Brain microvascular endothelial cell (primary cell): ENCODE data around the gene RASAL2.

ENCODE experiments used
- DNase-seq: peaks from one replicate; pipeline ENCODE4 v3.0.0-alpha.2; 2020
- H3K27ac ChIP-seq: fragments of 250-450 bp; sonication (Bioruptor Pico); 2 replicates; pipeline ENCODE4 v1.5.1; 2020; ENCODE audit warnings: mild to moderate bottlenecking, moderate library complexity
- H3K27me3 ChIP-seq: fragments of 250-450 bp; sonication (Bioruptor Pico); replicated peaks from 2 replicates; pipeline ENCODE4 v1.5.1; 2020; ENCODE audit warnings: mild to moderate bottlenecking
- H3K36me3 ChIP-seq: fragments of 250-450 bp; sonication (Bioruptor Pico); replicated peaks from 2 replicates; pipeline ENCODE4 v1.5.1; 2020; ENCODE audit warnings: mild to moderate bottlenecking
- H3K4me3 ChIP-seq: 2 replicates; pipeline ENCODE4 v1.5.1; 2011; ENCODE audit warnings: low read depth, mild to moderate bottlenecking, control low read depth, low read length, moderate library complexity
- CTCF ChIP-seq: IDR thresholded peaks from 2 replicates; pipeline ENCODE4 v1.5.1; 2011; ENCODE audit warnings: low read depth, mild to moderate bottlenecking, moderate library complexity, low read length, control low read depth, inconsistent platforms; ENCODE audit errors: missing control alignments
- in situ Hi-C: cut with HindIII; loops from 2 replicates; pipeline ENCODE4 v1.10.0; 2017; ENCODE audit warnings: low sequenced_read_pairs, low pct_ligation_motif_present

Gene RASAL2

DNA sequence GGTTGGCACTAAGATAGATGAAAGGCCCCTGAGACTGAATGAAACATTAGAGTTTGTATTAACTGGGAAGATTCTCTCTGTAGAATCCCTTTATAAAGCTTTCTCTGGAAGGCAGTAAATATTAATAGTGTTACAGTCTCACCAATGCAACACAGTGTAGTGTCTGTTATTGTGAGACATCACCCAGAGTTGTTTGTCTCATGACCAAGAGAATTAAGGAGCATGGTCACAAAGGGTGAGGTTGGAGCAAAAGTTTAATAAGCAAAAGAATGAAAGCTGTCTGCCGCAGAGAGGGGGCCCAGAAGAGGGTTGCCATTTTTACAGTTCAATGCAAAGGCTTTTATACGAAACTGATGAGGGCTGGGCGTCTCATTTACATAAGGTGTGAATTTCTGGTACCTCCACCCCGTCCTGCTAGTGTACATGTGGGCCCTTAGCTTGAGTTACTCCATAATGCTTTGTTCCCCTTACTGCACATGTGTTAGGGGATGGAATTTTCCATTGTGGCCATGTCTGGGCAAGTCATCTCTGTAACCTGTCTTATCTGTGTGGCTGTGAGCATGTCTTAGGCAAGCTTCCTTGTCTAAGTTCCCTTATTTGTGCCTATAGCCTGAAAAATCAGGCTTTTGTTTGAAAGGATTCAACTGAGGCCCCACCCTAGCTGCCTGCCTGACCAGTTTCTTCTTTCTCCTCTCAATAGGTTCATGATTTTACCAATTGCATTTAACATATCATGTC lies 184.1 kb downstream of the RASAL2 start:
- no peak for TF ChIP-seq CTCF
- no peak overlapping the region for H3K4me3 ChIP-seq
- no peaks in the 10 kb centered on the region for H3K27me3 ChIP-seq
- no peak for DNase-seq
- H3K36me3 ChIP-seq, result no peaks in the 10 kb centered on the region
- in situ Hi-C loops, result no loop called here
- no peak overlapping the region for H3K27ac ChIP-seq

DNA sequence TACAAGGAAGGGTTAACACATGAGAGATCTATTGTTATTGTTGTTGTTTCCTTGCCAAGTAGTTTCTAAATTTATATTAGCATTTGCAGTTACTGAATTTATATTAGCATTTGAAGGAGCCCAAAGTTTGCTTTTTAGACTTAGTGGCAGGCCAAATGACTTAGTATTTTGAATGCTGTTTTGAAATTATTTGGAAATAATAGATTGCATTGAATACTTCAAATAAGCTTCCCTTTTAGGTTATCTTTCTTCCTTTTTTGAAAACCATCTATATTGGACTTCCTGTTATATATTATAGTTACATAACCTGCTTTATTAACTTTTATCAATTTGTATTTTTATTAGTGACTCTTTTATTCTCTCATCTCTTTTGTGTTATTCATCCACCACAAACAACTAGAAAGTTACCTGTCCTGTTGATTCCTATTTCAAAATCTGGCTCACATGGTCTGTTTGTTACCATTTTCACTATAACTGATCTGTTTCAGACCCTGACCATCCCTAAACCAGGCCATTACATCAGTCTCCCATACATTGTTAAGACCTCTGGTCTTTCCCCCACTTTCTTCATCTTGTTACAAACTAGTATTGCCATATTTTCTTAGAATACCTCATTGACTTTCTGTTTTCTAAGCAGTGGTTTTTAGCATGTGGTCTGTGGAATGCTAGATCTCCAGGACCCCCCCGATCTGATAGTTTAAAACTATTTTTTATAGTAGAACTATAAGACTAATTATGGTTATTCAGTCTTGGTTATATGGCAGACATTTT lies 185.2 kb downstream of the RASAL2 start:
- no peak overlapping the region for H3K27ac ChIP-seq
- DNase-seq, result no peak
- H3K36me3 ChIP-seq, result no peaks in the 10 kb centered on the region
- no peak overlapping the region for H3K4me3 ChIP-seq
- no peak for TF ChIP-seq CTCF
- in situ Hi-C loops, result no loop called here
- H3K27me3 ChIP-seq, result no peaks in the 10 kb centered on the region

- peaks cover 2% of the 10 kb centered on the region for H3K36me3 ChIP-seq
- no peak overlapping the region for H3K4me3 ChIP-seq
- TF ChIP-seq CTCF, result peak; percentile 43
- H3K27ac ChIP-seq, result peak overlapping the region; percentile 60
- DNase-seq, result no peak
- in situ Hi-C loops, result no loop called here
- H3K27me3 ChIP-seq, result no peaks in the 10 kb centered on the region
These were observed 189.1 kb downstream of the RASAL2 start for GRCh38 chr1:178282949-178283367.

- no peak overlapping the region for H3K4me3 ChIP-seq
- peak; percentile 53 for DNase-seq
- peaks cover 2% of the 10 kb centered on the region for H3K36me3 ChIP-seq
- H3K27ac ChIP-seq, result peak overlapping the region; percentile 60
- in situ Hi-C loops, result no loop called here
- TF ChIP-seq CTCF, result no peak
- no peaks in the 10 kb centered on the region for H3K27me3 ChIP-seq
These were observed 189.5 kb downstream of the RASAL2 start for GRCh38 chr1:178283409-178283808.

- no peaks in the 10 kb centered on the region for H3K27me3 ChIP-seq
- in situ Hi-C loops, result no loop called here
- TF ChIP-seq CTCF, result no peak
- H3K4me3 ChIP-seq, result no peak overlapping the region
- no peak for DNase-seq
- H3K36me3 ChIP-seq, result peaks cover 2% of the 10 kb centered on the region
- H3K27ac ChIP-seq, result peak overlapping the region; percentile 60
These were observed 190.2 kb downstream of the RASAL2 start for GRCh38 chr1:178284058-178284457.
